Natural killer cell treated with Interleukin-12 subunit alpha and Interleukin-12 subunit beta and Interleukin-15 and Interleukin-18, amount 100 ng/mL, for 72 hours (primary cell): ENCODE measurements around the gene SYVN1. TPM values are rescaled to one million over a fixed set of nuclear protein-coding genes. Genes with fewer than 3 reads are reported as not detected.

Experiments
- ATAC-seq, 2 donors: fragments of 150-1000 bp; cut with Tn5 transposase in 1 of 2; sonication (Bioruptor Pico), chemical (Tn5 transposase) in 1 of 2; 2 replicates each; pipeline ENCODE4 v1.10.0; 2021
- DNase-seq: peaks from one replicate; pipeline ENCODE4 v3.0.0; 2022; ENCODE audit warnings: low spot score
- H3K27ac Mint-ChIP-seq, 2 donors: 1 replicate in 1 of 2; 2 replicates in 1 of 2; pipeline ENCODE4 v1.8.0; 2022; ENCODE audit warnings: mixed read lengths in 2 of 2, mild to moderate bottlenecking in 1 of 2, moderate library complexity in 1 of 2
- H3K27me3 Mint-ChIP-seq, 2 donors: 1 replicate in 1 of 2; 2 replicates in 1 of 2; pipeline ENCODE4 v1.8.0; 2022; ENCODE audit warnings: mixed read lengths in 2 of 2
- H3K36me3 Mint-ChIP-seq: one replicate; pipeline ENCODE4 v1.8.0; 2022; ENCODE audit warnings: mixed read lengths
- H3K4me1 Mint-ChIP-seq, 2 donors: 1 replicate in 1 of 2; 2 replicates in 1 of 2; pipeline ENCODE4 v1.8.0; 2022; ENCODE audit warnings: low read depth in 2 of 2, mixed read lengths in 2 of 2, mild to moderate bottlenecking in 1 of 2
- H3K4me3 Mint-ChIP-seq: one replicate; pipeline ENCODE4 v1.8.0; 2022; ENCODE audit warnings: mixed read lengths
- H3K9me3 Mint-ChIP-seq: 2 replicates; pipeline ENCODE4 v1.8.0; 2022; ENCODE audit warnings: mixed read lengths
- total RNA-seq, 2 donors: library from RNA; stranded (reverse); gene quantifications; one replicate each; pipeline ENCODE4 v1.2.3, GENCODE V29; 2022

SYVN1 gene
- total RNA-seq, 2 donors from 2014 or later = 78.8 to 80.1 TPM

DNA sequence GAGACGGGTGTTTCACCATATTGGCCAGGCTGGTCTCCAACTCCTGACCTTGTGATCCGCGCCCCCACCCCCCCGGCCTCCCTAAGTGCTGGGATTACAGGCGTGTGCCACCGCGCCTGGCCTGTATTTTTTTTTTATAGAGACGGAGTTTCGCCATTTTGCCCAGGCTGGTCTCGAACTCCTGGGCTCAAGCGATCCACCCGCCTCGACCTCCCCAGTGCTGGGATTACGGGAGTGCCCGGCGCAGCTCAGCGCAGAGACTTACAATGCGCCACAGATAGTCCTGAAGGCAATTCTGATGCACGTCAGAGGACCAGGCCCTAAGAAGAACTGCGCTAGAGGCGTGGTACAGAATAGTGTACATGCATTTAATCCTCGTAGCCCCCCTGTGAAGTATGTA is 38.9 kb downstream of the SYVN1 start:
- no peaks in the 10 kb centered on the region for H3K36me3 Mint-ChIP-seq
- H3K9me3 Mint-ChIP-seq = no peaks in the 10 kb centered on the region
- ATAC-seq (no peak), DNase-seq (no peak)
- H3K27ac Mint-ChIP-seq = peak overlapping the region; percentile 85 to 92
- peaks cover 12 to 16% of the 10 kb centered on the region in 2 donors for H3K4me1 Mint-ChIP-seq
- no peaks in the 10 kb centered on the region for H3K27me3 Mint-ChIP-seq
- H3K4me3 Mint-ChIP-seq = peak overlapping the region; percentile 88

DNA sequence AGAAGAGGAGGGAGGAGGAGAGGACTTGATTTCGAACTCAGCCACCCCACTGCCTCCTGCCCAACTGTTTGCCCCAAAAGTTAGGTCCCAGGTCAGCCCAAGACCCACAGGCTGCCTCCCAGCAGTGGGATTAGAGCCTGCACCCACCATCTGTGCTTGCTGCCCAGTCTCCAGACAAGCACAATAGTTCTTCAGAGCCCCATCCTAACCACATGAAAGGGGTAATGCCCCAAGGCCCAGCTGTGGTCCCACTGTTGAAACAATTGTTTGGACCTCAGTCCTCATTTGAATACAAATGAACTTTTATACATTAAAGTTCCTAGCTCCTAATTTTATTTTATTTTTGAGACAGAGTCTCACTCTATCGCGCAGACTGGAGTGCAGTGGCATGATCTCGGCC is 43.7 kb downstream of the SYVN1 start:
- DNase-seq (no peak), ATAC-seq (no peak)
- Mint-ChIP-seq H3K4me3 (no peak overlapping the region), H3K4me1 (peaks cover 4 to 5% of the 10 kb centered on the region in 2 donors), H3K27ac (no peak overlapping the region), H3K36me3 (peaks cover 12% of the 10 kb centered on the region), H3K27me3 (no peaks in the 10 kb centered on the region), H3K9me3 (no peaks in the 10 kb centered on the region)

DNA sequence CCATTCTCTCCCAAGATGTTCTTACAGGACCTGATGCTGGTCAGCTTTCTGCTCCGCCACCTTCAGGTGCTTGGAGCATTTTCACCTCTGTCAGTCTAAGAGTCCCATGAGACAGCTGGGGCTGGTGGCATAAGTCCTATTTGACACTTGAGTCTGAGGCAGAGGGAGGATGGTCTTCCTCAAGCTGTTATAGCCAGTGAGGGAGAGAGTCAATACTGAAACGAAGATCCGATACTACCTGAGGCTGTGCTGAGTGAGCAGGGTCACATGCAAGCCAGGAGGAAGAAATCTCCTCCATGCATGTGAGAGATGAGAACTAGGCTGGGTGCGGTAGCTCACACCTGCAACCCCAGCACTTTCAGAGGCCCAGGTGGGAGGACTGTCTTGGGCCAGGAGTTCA is 44.7 kb downstream of the SYVN1 start:
- Mint-ChIP-seq H3K27ac (no peak overlapping the region), H3K27me3 (no peaks in the 10 kb centered on the region), H3K9me3 (no peaks in the 10 kb centered on the region), H3K36me3 (peaks cover 15% of the 10 kb centered on the region), H3K4me3 (no peak overlapping the region), H3K4me1 (peaks cover 5 to 8% of the 10 kb centered on the region in 2 donors)
- DNase-seq (peak; percentile 31), ATAC-seq (no peak)

DNA sequence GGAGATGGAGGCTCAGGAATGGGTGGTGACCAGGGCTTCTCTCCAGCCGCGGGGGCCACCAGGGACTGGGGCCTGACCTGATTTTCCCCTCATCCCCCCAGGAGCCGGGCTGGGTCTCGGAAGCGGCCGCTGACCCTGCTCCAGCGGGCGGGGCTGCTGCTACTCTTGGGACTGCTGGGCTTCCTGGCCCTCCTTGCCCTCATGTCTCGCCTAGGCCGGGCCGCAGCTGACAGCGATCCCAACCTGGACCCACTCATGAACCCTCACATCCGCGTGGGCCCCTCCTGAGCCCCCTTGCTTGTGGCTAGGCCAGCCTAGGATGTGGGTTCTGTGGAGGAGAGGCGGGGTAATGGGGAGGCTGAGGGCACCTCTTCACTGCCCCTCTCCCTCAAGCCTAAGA is 46.5 kb downstream of the SYVN1 start:
- Mint-ChIP-seq H3K27ac (no peak overlapping the region), H3K27me3 (no peaks in the 10 kb centered on the region), H3K9me3 (no peaks in the 10 kb centered on the region), H3K4me1 (peaks cover 20 to 26% of the 10 kb centered on the region in 2 donors), H3K36me3 (peaks cover 15% of the 10 kb centered on the region), H3K4me3 (no peak overlapping the region)
- DNase-seq (no peak), ATAC-seq (no peak)

DNA sequence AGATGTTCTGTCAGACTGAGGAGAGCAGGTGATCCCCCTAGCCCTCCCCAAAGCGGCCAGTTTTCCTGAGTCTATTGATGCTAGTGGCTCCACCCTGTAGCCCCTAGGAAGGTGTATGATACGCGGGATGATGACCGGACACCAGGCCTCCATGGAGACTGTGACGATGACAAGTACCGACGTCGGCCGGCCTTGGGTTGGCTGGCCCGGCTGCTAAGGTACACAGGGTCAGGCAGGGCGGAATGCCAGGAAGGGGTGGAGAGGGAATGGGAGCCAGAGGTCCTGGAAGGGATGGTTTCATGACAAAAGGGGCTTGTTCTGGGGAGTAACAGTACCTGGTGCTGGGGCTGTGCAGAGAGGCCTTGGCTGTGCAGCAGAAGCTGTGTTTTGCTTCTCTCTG is 47.1 kb downstream of the SYVN1 start:
- DNase-seq = no peak
- Mint-ChIP-seq H3K27me3 (no peaks in the 10 kb centered on the region), H3K4me1 (peaks cover 23 to 32% of the 10 kb centered on the region in 2 donors), H3K4me3 (no peak overlapping the region), H3K27ac (no peak overlapping the region), H3K36me3 (peaks cover 15% of the 10 kb centered on the region), H3K9me3 (no peaks in the 10 kb centered on the region)
- no peak for ATAC-seq

DNA sequence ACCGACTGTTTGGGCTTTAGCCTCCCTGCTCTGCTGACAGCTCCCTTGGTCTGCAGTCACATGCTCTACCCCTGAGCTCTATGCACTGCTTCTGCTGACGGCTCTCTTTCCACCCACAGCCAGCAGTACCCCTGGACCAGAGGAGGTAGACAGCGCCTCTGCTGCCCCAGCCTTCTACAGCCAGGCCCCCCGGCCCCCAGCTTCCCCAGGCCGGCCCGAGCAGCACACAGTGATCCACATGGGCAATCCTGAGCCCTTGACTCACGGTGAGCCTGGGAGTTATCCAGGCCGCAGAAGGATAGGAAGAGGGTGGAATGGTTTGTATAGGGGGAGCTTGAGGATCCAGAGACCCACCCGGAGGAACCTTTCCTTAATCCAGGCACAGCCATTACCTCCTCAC is 47.5 kb downstream of the SYVN1 start:
- Mint-ChIP-seq H3K4me3 (no peak overlapping the region), H3K27me3 (no peaks in the 10 kb centered on the region), H3K27ac (no peak overlapping the region), H3K36me3 (peaks cover 15% of the 10 kb centered on the region), H3K4me1 (peaks cover 23 to 35% of the 10 kb centered on the region in 2 donors), H3K9me3 (no peaks in the 10 kb centered on the region)
- no peak for DNase-seq
- no peak for ATAC-seq

DNA sequence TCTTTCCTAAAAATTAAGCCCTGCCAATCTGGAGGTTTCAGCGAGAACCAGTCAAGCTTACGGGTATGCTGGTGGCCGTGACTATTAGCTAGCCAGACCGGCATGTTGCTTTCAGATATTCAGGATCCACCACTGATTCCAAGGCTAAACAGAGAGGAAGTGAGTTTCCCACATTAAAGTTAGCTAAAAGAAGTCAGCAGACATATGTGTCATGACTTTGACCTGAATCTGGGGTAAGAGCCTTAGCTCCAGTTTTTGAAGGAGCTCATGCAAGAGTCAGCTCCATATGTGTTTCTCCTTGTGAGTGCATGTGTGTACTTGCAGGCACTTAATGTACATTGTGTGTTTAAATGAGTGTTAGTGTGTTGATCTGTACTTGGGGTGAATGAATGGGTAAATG is 48.9 kb downstream of the SYVN1 start:
- no peak for DNase-seq
- no peaks in the 10 kb centered on the region for H3K27me3 Mint-ChIP-seq
- H3K4me3 Mint-ChIP-seq = peak overlapping the region; percentile 98
- H3K4me1 Mint-ChIP-seq = peaks cover 26 to 42% of the 10 kb centered on the region in 2 donors
- peaks cover 20% of the 10 kb centered on the region for H3K36me3 Mint-ChIP-seq
- no peaks in the 10 kb centered on the region for H3K9me3 Mint-ChIP-seq
- ATAC-seq = no peak
- peak overlapping the region; percentile 94 to 95 for H3K27ac Mint-ChIP-seq

DNA sequence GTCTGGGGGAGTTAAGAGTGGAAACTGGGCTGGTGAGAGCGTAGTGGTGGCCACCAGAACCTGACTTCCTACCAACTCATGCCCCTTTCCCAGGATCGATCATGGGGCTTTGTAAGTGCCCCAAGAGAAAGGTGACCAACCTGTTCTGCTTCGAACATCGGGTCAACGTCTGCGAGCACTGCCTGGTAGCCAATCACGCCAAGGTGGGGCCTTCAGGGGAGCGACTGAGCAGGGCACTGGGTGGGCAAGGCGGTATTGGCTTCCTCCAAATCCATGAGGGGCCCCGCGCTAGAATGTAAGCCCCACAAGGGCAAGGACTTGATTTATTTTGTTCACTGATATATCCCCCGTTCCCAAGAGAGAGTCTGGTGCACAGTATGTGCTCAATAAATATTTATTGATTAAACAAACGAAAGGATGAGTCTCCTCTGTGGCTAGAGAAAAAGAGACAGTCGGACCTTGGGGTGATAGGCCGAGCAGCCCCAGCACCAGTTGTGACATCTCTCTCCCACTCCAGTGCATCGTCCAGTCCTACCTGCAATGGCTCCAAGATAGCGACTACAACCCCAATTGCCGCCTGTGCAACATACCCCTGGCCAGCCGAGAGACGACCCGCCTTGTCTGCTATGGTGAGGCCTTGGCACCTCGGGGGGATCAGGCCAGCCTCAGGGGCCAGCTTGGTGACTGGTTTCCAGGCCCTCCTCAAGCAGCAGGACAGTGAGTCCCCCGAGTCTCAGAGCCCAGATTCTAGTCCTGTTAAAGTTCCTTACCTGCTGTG is 49.5 kb downstream of the SYVN1 start:
- DNase-seq = no peak
- no peak for ATAC-seq
- Mint-ChIP-seq H3K4me1 (peaks cover 26 to 44% of the 10 kb centered on the region in 2 donors), H3K9me3 (no peaks in the 10 kb centered on the region), H3K27me3 (no peaks in the 10 kb centered on the region), H3K4me3 (peak overlapping the region; percentile 98), H3K36me3 (peaks cover 21% of the 10 kb centered on the region), H3K27ac (peak overlapping the region; percentile 94 to 95)

DNA sequence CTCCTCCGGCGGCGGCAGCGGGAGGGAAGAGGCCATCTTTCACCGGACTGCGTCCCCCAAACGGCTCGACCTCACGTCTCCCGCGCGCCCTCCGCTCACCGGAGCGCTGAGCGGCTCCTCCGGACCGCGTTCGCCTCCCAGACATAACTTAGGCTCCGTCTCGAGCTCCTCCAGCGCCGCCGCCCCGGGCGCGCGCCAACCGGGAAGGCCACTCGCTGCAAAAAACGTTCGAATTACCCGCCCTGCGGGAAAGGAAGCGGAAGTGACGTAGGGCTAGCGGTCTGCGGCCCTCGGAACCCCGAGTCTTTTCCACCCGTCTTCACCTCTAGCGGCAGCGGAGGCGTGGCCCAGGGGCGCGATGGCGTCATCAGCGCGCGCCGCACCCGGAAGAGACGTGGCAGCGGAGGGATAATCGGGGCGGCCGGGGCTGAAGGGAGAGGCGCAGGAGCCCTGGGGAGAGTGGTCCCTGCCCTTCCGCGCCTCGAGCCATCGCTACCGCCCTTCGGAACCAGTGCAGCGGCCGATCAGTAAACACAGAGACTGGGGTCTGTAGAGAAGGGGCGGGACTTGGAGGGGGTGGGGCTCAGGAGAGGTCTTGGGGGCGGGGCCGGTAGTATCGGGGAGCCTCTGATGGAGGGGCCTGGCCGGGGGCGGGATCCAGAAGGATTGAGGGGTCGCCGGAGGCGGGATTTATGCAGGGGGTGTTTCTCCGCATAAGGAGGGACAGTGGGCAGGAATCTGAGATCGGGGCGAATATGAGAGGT is 50.3 kb downstream of the SYVN1 start, which contains the start of the genes CDCA5 and ZFPL1:
Gene CDCA5 (minus strand): TSS at position 207 of the 764 bp plus-strand sequence. CDS start 62 bp downstream, at position 145.
Gene ZFPL1 (plus strand): TSS at position 389 of the 764 bp plus-strand sequence. CDS start 477 bp downstream, outside the sequence.
- Mint-ChIP-seq H3K27me3 (no peaks in the 10 kb centered on the region), H3K4me1 (peaks cover 26 to 44% of the 10 kb centered on the region in 2 donors), H3K4me3 (peak within 1 kb of the TSS; percentile 98), H3K27ac (peak within 1 kb of the TSS; percentile 94 to 95), H3K9me3 (no peaks in the 10 kb centered on the region), H3K36me3 (peaks cover 19% of the 10 kb centered on the region)
- peak; percentile 93 to 96 for ATAC-seq
- peak; percentile 98 for DNase-seq

DNA sequence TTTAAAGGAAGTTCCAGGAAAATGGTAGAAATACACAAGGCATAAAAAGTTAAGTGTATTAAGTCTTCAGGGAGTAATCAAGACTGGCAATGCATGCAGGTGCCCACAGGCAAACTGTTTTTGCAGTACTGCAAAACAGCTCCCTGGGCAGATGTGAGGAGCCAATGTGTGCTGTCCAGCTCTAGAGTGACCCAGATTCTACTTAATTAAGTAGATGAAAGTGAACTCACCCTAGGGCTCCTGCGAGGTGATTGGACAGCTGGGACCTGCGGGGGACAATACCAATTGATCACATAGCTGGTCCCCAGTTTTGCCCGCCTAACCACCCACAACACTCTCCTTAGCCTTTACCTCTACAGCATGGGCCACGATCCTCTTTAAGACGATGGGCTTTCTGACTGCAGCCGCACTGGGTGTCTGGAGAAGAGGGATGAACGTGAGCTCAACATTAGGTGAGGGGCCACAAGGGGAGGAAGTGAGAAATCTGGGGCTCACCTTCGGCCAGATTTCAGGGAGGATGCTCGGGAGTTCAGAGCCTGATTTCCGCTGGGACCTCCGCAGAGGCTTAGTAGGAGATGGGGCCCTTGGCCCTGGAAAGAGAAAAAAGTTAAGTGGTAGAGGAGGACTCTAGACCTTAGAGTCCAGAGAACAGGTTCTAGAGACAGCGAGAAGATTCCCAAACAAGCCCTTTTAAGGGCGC is 51.0 kb downstream of the SYVN1 start:
- Mint-ChIP-seq H3K4me3 (peak overlapping the region; percentile 98), H3K27ac (peak overlapping the region; percentile 94 to 95), H3K9me3 (no peaks in the 10 kb centered on the region), H3K4me1 (peaks cover 32 to 51% of the 10 kb centered on the region in 2 donors), H3K36me3 (peaks cover 17% of the 10 kb centered on the region), H3K27me3 (no peaks in the 10 kb centered on the region)
- peak; percentile 38 for DNase-seq
- ATAC-seq = peak; percentile 0 to 1

DNA sequence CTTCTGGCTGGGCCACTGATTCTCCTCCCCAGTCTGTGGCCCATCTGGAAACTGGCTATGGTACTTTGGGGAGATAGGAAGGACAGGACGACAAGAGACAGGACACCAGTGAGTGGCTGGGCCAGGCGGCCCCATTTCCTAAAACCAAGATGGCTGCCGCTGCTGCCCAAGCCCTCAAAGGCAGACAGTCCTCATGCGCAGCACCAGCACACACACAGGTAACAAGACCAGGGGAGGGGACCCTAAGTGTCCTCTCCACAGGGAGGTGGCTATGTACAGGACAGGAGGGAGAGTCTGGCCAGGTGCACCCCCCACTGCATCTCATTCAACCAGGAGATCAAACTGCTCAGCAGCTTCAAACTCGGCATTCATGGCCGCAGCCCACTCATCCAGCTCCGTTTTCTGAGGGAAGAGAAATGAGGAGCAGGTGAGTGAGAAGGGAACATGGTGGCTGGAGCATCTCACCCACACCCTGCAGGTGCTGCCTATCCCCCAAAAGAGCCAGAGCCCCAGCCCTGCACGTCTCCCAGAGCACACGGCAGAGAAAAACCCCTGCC is 55.5 kb downstream of the SYVN1 start:
- peak overlapping the region; percentile 39 for H3K4me3 Mint-ChIP-seq
- peaks cover 10% of the 10 kb centered on the region for H3K36me3 Mint-ChIP-seq

DNA sequence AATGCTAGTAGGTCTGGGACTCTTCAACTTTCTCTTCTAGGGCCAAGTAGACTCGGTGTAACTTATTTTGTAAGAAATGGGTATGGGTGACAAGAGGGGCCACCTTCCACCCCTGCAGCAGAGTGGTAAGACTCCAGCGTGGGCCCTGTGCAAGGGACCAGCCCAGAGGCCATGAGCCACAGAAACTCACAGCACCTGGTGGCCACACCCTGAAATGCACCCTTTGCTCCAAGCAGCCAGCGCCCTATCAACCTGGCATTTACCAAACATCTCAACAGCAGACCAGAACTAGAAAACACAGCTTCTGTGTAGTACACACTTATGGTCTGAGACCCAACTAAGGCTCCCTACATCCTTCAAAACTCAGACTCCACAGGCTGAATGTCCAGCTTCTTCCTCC is 56.2 kb downstream of the SYVN1 start:
- Mint-ChIP-seq H3K36me3 (peaks cover 10% of the 10 kb centered on the region), H3K9me3 (no peaks in the 10 kb centered on the region), H3K4me1 (peaks cover 15 to 38% of the 10 kb centered on the region in 2 donors), H3K4me3 (no peak overlapping the region), H3K27ac (peak overlapping the region in 1 of 2 donors; percentile 20), H3K27me3 (no peaks in the 10 kb centered on the region)
- ATAC-seq = peak; percentile 58 to 67
- DNase-seq = peak; percentile 60

More for the DNA sequence above, 55.5 kb downstream of the SYVN1 start:
- Mint-ChIP-seq H3K9me3 (no peaks in the 10 kb centered on the region), H3K27me3 (no peaks in the 10 kb centered on the region), H3K4me1 (peaks cover 20 to 45% of the 10 kb centered on the region in 2 donors), H3K27ac (peak overlapping the region in 1 of 2 donors; percentile 20)
- peak; percentile 60 for DNase-seq
- no peak for ATAC-seq

DNA sequence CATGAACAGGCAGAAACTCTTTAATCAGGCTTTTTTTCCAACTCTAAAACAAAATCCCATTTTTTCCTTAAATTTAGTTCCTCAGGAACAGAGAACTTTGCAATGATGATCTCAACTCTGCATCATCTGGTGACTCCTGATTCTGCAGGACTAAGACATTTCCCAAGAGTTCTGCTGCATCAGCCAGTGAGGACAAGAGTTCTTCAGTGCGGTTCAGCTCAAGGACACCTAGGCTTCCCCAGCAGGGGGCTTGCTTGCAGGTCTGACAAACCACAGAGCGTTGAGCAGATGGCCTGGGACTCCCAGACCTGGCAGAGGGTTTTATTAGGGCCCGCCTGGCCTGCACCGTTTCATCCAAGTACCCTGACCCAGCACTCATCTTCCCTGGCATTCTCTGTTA is 56.9 kb downstream of the SYVN1 start:
- Mint-ChIP-seq H3K36me3 (peaks cover 10% of the 10 kb centered on the region), H3K27me3 (no peaks in the 10 kb centered on the region), H3K9me3 (no peaks in the 10 kb centered on the region), H3K4me1 (peaks cover 10 to 31% of the 10 kb centered on the region in 2 donors), H3K27ac (peak overlapping the region in 1 of 2 donors; percentile 45), H3K4me3 (no peak overlapping the region)
- DNase-seq = peak; percentile 51
- no peak for ATAC-seq
